ENCODE results near the gene ESYT1. TPM values are rescaled to one million over a fixed set of nuclear protein-coding genes. Genes with fewer than 3 reads are reported as not detected.
A peak's percentile ranks its signal among the peaks of the same experiment; 100 is the strongest.

Gene ESYT1
- polyA plus RNA-seq, 1 donor (not counting 4 experiments of a cell fraction or from before 2014, with no cell fraction given) = 141 TPM

GRCh38 chr12:56107242-56107641 is 20.8 kb upstream of the ESYT1 start:
- Histone ChIP-seq H3K4me2 (ENCODE audit: control insufficient read depth, extremely low read depth, insufficient read depth, low read depth, low read length) (no peak overlapping the region), H2AFZ (ENCODE audit: control insufficient read depth, low read length) (no peak overlapping the region), H3K9me1 (ENCODE audit: control insufficient read depth, extremely low read depth, insufficient read depth, low read length) (no peaks in the 10 kb centered on the region), H3K9me3 (ENCODE audit: control insufficient read depth, low read depth, low read length) (no peaks in the 10 kb centered on the region), H4K20me1 (ENCODE audit: control insufficient read depth, extremely low read depth, insufficient read depth, low read length) (peaks cover 6% of the 10 kb centered on the region), H3K79me2 (ENCODE audit: control insufficient read depth, insufficient read depth, low read length) (peaks cover 43% of the 10 kb centered on the region), H3K9ac (ENCODE audit: control insufficient read depth, extremely low read depth, insufficient read depth, low read length) (no peak overlapping the region), H3K4me1 (ENCODE audit: control insufficient read depth, extremely low read depth, insufficient read depth, low read length) (peaks cover 41% of the 10 kb centered on the region), H3K4me3 (ENCODE audit: control insufficient read depth in 2 of 3, extremely low read depth in 1 of 3, insufficient read depth in 2 of 3, low read depth in 1 of 3, low read length in 3 of 3) (no peak overlapping the region), H3K36me3 (ENCODE audit: control insufficient read depth in 2 of 2, extremely low read depth in 1 of 2, insufficient read depth in 2 of 2, low read length in 2 of 2) (peaks cover 17 to 46% of the 10 kb centered on the region in 2 experiments), H3K27me3 (ENCODE audit: control insufficient read depth, extremely low read depth, insufficient read depth, low read length) (no peaks in the 10 kb centered on the region), H3K27ac (ENCODE audit: control insufficient read depth, insufficient read depth, low read length) (no peak overlapping the region)
- TF ChIP-seq EZH2 (IDR thresholded peaks at IDR 0.05; ENCODE audit: low read length) = no peak
- TF ChIP-seq CTCF (optimal IDR thresholded peaks at IDR 0.05 in 1 of 3, IDR thresholded peaks at IDR 0.05 in 1 of 3, conservative IDR thresholded peaks at IDR 0.05 in 1 of 3; ENCODE audit: extremely low read depth in 1 of 3, insufficient read depth in 2 of 3, low read length in 3 of 3) = no peak
- dilution Hi-C loops (cut with MboI; ENCODE audit: extremely low pct_ligation_motif_present, low sequenced_read_pairs) = no loop called here
- FAIRE-seq = no peak
- DNase-seq (ENCODE audit: low read depth, low spot score) = no peak

- peak overlapping the region; percentile 37 for H3K4me2 ChIP-seq (ENCODE audit: control insufficient read depth, extremely low read depth, insufficient read depth, low read depth, low read length)
- peaks cover 31% of the 10 kb centered on the region for H3K79me2 ChIP-seq (ENCODE audit: control insufficient read depth, insufficient read depth, low read length)
- peak overlapping the region in 1 of 3 experiments; percentile 19 for H3K4me3 ChIP-seq (ENCODE audit: control insufficient read depth in 2 of 3, extremely low read depth in 1 of 3, insufficient read depth in 2 of 3, low read depth in 1 of 3, low read length in 3 of 3)
Observed at GRCh38 chr12:56110571-56110970, 17.5 kb upstream of the ESYT1 start.

More at GRCh38 chr12:56110571-56110970, 17.5 kb upstream of the ESYT1 start:
- no peak overlapping the region for H2AFZ ChIP-seq (ENCODE audit: control insufficient read depth, low read length)
- H3K4me1 ChIP-seq (ENCODE audit: control insufficient read depth, extremely low read depth, insufficient read depth, low read length) = peaks cover 34% of the 10 kb centered on the region
- DNase-seq (ENCODE audit: low read depth, low spot score) = peak; percentile 75
- H3K36me3 ChIP-seq (ENCODE audit: control insufficient read depth in 2 of 2, extremely low read depth in 1 of 2, insufficient read depth in 2 of 2, low read length in 2 of 2) = peaks cover 23 to 54% of the 10 kb centered on the region in 2 experiments
- no peaks in the 10 kb centered on the region for H3K9me3 ChIP-seq (ENCODE audit: control insufficient read depth, low read depth, low read length)
- dilution Hi-C loops (cut with MboI; ENCODE audit: extremely low pct_ligation_motif_present, low sequenced_read_pairs) = no loop called here
- no peaks in the 10 kb centered on the region for H3K27me3 ChIP-seq (ENCODE audit: control insufficient read depth, extremely low read depth, insufficient read depth, low read length)
- H4K20me1 ChIP-seq (ENCODE audit: control insufficient read depth, extremely low read depth, insufficient read depth, low read length) = peaks cover 6% of the 10 kb centered on the region
- no peaks in the 10 kb centered on the region for H3K9me1 ChIP-seq (ENCODE audit: control insufficient read depth, extremely low read depth, insufficient read depth, low read length)
- FAIRE-seq = peak; percentile 96
- TF ChIP-seq CTCF (optimal IDR thresholded peaks at IDR 0.05 in 1 of 3, IDR thresholded peaks at IDR 0.05 in 1 of 3, conservative IDR thresholded peaks at IDR 0.05 in 1 of 3; ENCODE audit: extremely low read depth in 1 of 3, insufficient read depth in 2 of 3, low read length in 3 of 3) (no peak), EZH2 (IDR thresholded peaks at IDR 0.05; ENCODE audit: low read length) (no peak)
- H3K9ac ChIP-seq (ENCODE audit: control insufficient read depth, extremely low read depth, insufficient read depth, low read length) = no peak overlapping the region
- H3K27ac ChIP-seq (ENCODE audit: control insufficient read depth, insufficient read depth, low read length) = peak overlapping the region; percentile 46
